Activated CD4-positive, alpha-beta memory T cell treated with anti-CD3 and anti-CD28 coated beads, Interleukin-2, amount 10 ng/mL, durations not matched to agents 7 days and 5 days (primary cell): ENCODE data around the gene MOB1A. TPM values are rescaled to one million over a fixed set of nuclear protein-coding genes. Genes with fewer than 3 reads are reported as not detected.

ENCODE experiments used
- CTCF ChIA-PET: fragments of 350-600 bp; sonication (Branson Sonifier 250); formaldehyde crosslinking; loops from one replicate; lab custom pipeline; 2021; ENCODE audit warnings: antibody characterized with exemption, inconsistent platforms; lab: Charles Lee
- POLR2A ChIA-PET: fragments of 350-600 bp; sonication (Branson Sonifier 250); formaldehyde crosslinking; loops from one replicate; lab custom pipeline; 2021; ENCODE audit warnings: antibody characterized with exemption; lab: Charles Lee
- DNase-seq: peaks from one replicate; pipeline ENCODE4 v3.0.0-alpha.2; 2020
- H3K27ac Mint-ChIP-seq: one replicate; pipeline ENCODE4 v1.8.0; 2021; ENCODE audit warnings: mild to moderate bottlenecking, mixed read lengths
- H3K27me3 Mint-ChIP-seq: one replicate; pipeline ENCODE4 v1.8.0; 2021; ENCODE audit warnings: mixed read lengths
- H3K36me3 Mint-ChIP-seq: one replicate; pipeline ENCODE4 v1.8.0; 2021; ENCODE audit warnings: low read depth, mixed read lengths
- H3K4me1 Mint-ChIP-seq: one replicate; pipeline ENCODE4 v1.8.0; 2021; ENCODE audit warnings: mixed read lengths
- H3K4me3 Mint-ChIP-seq: one replicate; pipeline ENCODE4 v1.8.0; 2021; ENCODE audit warnings: mild to moderate bottlenecking, mixed read lengths
- H3K9me3 Mint-ChIP-seq: one replicate; pipeline ENCODE4 v1.8.0; 2021; ENCODE audit warnings: mixed read lengths
- total RNA-seq, 2 experiments: library from RNA; stranded (reverse); gene quantifications; one replicate each; pipeline ENCODE4 v1.2.3, GENCODE V29; 2021

MOB1A gene
- total RNA-seq, 2 experiments from 2014 or later: 188 to 193 TPM

DNA sequence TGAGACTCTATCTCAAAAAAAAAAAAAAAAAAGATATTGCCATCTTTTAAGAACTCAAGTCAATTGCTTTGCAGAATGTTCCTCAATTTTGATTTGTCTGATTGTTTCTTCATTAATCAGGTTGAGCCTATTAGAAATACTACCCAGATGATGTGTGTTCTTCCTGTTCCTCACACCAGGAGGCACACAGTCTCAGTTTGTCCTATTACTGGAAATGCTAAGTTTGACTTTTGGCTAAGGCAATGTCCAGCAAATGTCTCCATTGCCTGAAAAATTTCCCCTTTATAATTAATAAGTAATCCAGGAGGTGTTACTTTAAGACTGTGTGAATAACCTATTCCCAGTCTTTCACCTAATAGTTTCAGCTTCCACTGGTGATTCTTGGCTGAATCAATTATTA, 59.3 kb downstream of the MOB1A start:
- Mint-ChIP-seq H3K4me3 (peak overlapping the region; percentile 79), H3K27ac (no peak overlapping the region), H3K4me1 (peaks cover 16% of the 10 kb centered on the region), H3K9me3 (peaks cover 22% of the 10 kb centered on the region), H3K36me3 (peaks cover 12% of the 10 kb centered on the region), H3K27me3 (peaks cover 6% of the 10 kb centered on the region)
- ChIA-PET CTCF (interaction anchor here (1.3 to 1.7 kb wide), 2 partner anchors 28 to 133 kb away, joined by 3 to 9 read pairs; partner anchors contain the start of gene BOLA3), POLR2A (interaction anchor here (1.5 to 2.4 kb wide), 2 partner anchors 9 to 59 kb away, joined by 5 to 13 read pairs; partner anchors contain the start of gene MOB1A)
- DNase-seq: no peak

DNA sequence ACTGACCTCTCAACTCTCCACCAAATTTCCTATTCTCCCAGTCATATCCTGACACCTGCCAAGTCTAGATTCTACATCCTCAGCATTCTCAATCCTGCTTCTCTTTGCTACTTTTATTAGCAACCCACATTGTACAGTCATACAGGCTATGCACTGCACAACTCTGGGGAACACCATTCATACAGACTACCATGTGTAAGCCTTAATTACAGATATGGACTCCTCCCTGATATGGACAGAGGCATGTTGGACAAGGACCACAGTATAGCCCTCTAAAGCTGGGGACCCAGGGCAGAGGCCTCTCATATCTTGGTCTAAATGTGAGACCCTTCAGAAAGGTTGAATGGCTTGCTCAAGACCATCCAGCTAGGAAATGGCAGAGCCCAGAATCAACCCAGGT, 67.3 kb downstream of the MOB1A start:
- POLR2A ChIA-PET: interaction anchor here (1.1 to 1.4 kb wide), 2 partner anchors 9 to 184 kb away, joined by 3 to 4 read pairs; partner anchors contain the start of gene DGUOK
- H3K4me3 Mint-ChIP-seq: no peak overlapping the region

GRCh38 chr2:74110537-74110936, 68.1 kb downstream of the MOB1A start:
- H3K27ac Mint-ChIP-seq: no peak overlapping the region

More for the DNA sequence above, 67.3 kb downstream of the MOB1A start:
- Mint-ChIP-seq H3K27me3 (peaks cover 12% of the 10 kb centered on the region), H3K36me3 (no peaks in the 10 kb centered on the region), H3K4me1 (no peaks in the 10 kb centered on the region), H3K27ac (no peak overlapping the region), H3K9me3 (no peaks in the 10 kb centered on the region)
- DNase-seq: no peak
- CTCF ChIA-PET: interaction anchor here (1.1 to 1.5 kb wide), 2 partner anchors 10 to 287 kb away, joined by 3 to 4 read pairs; no protein-coding TSS in a partner anchor

GRCh38 chr2:74109551-74109950, 69.1 kb downstream of the MOB1A start:
- H3K9me3 Mint-ChIP-seq: no peaks in the 10 kb centered on the region
- H3K36me3 Mint-ChIP-seq: no peaks in the 10 kb centered on the region
- H3K4me3 Mint-ChIP-seq: no peak overlapping the region
- no peaks in the 10 kb centered on the region for H3K4me1 Mint-ChIP-seq
- ChIA-PET POLR2A (interaction anchor here (0.9 to 1.0 kb wide), 2 partner anchors 10 to 42 kb away, joined by 5 read pairs; no protein-coding TSS in a partner anchor), CTCF (interaction anchor here (0.7 kb wide), 1 partner anchor 158 kb away, joined by 3 read pairs; no protein-coding TSS in a partner anchor)
- no peak for DNase-seq
- H3K27ac Mint-ChIP-seq: no peak overlapping the region
- peaks cover 6% of the 10 kb centered on the region for H3K27me3 Mint-ChIP-seq

More at GRCh38 chr2:74110537-74110936, 68.1 kb downstream of the MOB1A start:
- Mint-ChIP-seq H3K27me3 (peaks cover 12% of the 10 kb centered on the region), H3K4me3 (no peak overlapping the region), H3K36me3 (no peaks in the 10 kb centered on the region), H3K9me3 (no peaks in the 10 kb centered on the region), H3K4me1 (no peaks in the 10 kb centered on the region)
- ChIA-PET POLR2A (interaction anchor here (0.6 to 1.0 kb wide), 2 partner anchors 9 to 11 kb away, joined by 3 to 5 read pairs; no protein-coding TSS in a partner anchor), CTCF (interaction anchor here (0.9 to 1.1 kb wide), 2 partner anchors 9 to 203 kb away, joined by 3 to 4 read pairs; no protein-coding TSS in a partner anchor)
- no peak for DNase-seq

DNA sequence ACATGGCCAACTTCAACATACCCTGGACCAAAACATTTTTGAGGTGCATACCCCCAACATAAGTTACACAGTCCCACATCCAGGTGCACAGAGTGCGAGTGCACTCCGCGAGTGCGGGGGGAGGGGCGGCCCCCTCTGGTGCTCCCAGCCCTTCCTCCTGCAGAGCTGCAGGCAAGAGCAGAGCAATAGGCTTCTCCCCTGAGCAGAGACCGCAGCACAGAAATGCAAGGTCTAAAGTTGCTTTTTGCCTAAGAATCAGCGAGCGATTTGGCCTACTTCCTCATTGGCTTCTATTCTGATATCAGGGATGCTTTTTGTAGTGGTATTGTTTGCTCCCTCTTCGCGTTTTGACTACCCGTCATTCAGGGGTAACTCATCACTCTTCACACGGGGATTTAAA, 71.6 kb downstream of the MOB1A start:
- Mint-ChIP-seq H3K4me1 (no peaks in the 10 kb centered on the region), H3K4me3 (no peak overlapping the region), H3K9me3 (no peaks in the 10 kb centered on the region), H3K27ac (no peak overlapping the region), H3K36me3 (peaks cover 2% of the 10 kb centered on the region), H3K27me3 (no peaks in the 10 kb centered on the region)
- DNase-seq: no peak
- POLR2A ChIA-PET: no interaction called here
- CTCF ChIA-PET: interaction anchor here (0.6 to 1.1 kb wide), 3 partner anchors 143 to 295 kb away, joined by 3 to 5 read pairs (median 5); no protein-coding TSS in a partner anchor

DNA sequence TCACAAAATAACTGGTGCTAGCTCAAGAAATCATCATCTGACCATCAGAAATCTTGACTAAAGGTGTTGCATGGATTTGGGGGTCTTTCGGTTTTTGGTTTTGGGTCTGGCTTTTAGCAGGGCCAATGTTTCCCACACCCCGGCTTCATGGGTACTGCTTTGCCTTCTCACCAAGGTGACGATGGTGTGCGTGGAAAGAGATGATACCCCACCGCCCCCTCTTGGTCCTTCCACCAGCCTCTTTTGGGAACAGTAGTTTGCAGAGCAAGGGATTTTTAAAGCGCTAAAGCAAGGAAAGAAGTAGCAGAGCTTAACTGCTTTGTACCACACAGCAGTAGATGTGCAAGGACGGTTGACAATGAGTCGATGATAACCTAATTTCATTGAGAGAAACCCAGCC, 73.3 kb downstream of the MOB1A start:
- Mint-ChIP-seq H3K9me3 (no peaks in the 10 kb centered on the region), H3K4me3 (no peak overlapping the region), H3K27ac (no peak overlapping the region), H3K36me3 (peaks cover 6% of the 10 kb centered on the region), H3K4me1 (no peaks in the 10 kb centered on the region), H3K27me3 (no peaks in the 10 kb centered on the region)
- no peak for DNase-seq
- ChIA-PET POLR2A (no interaction called here), CTCF (interaction anchor here (1.2 to 2.9 kb wide), 2 partner anchors 279 to 281 kb away, joined by 3 to 12 read pairs; no protein-coding TSS in a partner anchor)

GRCh38 chr2:74104839-74105238, 73.8 kb downstream of the MOB1A start:
- H3K9me3 Mint-ChIP-seq: no peaks in the 10 kb centered on the region
- POLR2A ChIA-PET: no interaction called here

DNA sequence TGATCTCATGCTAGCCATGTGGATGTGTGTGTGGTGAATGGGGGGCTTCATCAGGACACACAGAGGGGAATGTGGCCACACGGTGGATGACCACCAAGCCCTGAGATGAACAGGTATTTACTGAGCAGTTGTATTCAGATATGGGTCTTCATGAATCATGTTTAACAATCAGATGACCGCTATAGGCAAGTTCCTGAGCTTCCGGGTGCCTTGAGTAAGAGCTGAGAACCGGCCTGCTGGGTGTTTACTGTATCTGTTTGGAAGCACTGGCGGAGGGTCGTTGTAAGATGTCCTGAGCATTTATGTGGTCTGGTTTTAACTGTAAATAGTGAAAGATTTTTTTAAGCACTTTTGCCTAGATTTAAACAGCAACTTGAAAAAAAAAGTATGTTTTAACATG, 74.9 kb downstream of the MOB1A start:
- Mint-ChIP-seq H3K4me1 (no peaks in the 10 kb centered on the region), H3K27ac (no peak overlapping the region), H3K9me3 (no peaks in the 10 kb centered on the region), H3K27me3 (no peaks in the 10 kb centered on the region), H3K36me3 (peaks cover 12% of the 10 kb centered on the region), H3K4me3 (no peak overlapping the region)
- no peak for DNase-seq
- CTCF ChIA-PET: interaction anchor here (1.0 to 2.9 kb wide), 4 partner anchors 17 to 280 kb away, joined by 3 to 12 read pairs (median 6); no protein-coding TSS in a partner anchor
- POLR2A ChIA-PET: no interaction called here

More at GRCh38 chr2:74104839-74105238, 73.8 kb downstream of the MOB1A start:
- CTCF ChIA-PET: interaction anchor here (1.2 to 2.9 kb wide), 3 partner anchors 42 to 281 kb away, joined by 3 to 12 read pairs (median 3); no protein-coding TSS in a partner anchor
- no peak overlapping the region for H3K27ac Mint-ChIP-seq
- DNase-seq: no peak
- H3K27me3 Mint-ChIP-seq: no peaks in the 10 kb centered on the region
- no peak overlapping the region for H3K4me3 Mint-ChIP-seq
- peaks cover 6% of the 10 kb centered on the region for H3K36me3 Mint-ChIP-seq
- H3K4me1 Mint-ChIP-seq: no peaks in the 10 kb centered on the region

Other genes starting within 250 kb of the MOB1A start
- 10 to 100 TPM; 10.1 to 10.7 TPM for gene TET3, start 194.0 kb downstream of the MOB1A start, total RNA-seq
- gene BOLA3, start 31.0 kb downstream of the MOB1A start, total RNA-seq: 10 to 100 TPM; 46.5 to 55.4 TPM
- gene MTHFD2, start 19.7 kb upstream of the MOB1A start, total RNA-seq: 100 to 1,000 TPM; 264 to 277 TPM
- gene SLC4A5, start 164.5 kb upstream of the MOB1A start, total RNA-seq: 1 to 10 TPM; 2.5 to 3.4 TPM
- gene DCTN1, start 201.4 kb upstream of the MOB1A start, total RNA-seq: 10 to 100 TPM; 88.9 to 99.7 TPM
- 1 to 10 TPM; 1.2 to 1.6 TPM for gene C2orf81, start 242.7 kb upstream of the MOB1A start, total RNA-seq
- 100 to 1,000 TPM; 102 to 105 TPM for gene WDR54, start 242.9 kb upstream of the MOB1A start, total RNA-seq